Keratinocyte (primary cell): ENCODE data around the gene MEX3C. TPM values are rescaled to one million over a fixed set of nuclear protein-coding genes. Genes with fewer than 3 reads are reported as not detected.
A peak's percentile ranks its signal among the peaks of the same experiment; 100 is the strongest.

Experiments
- DNase-seq: peaks from one replicate; pipeline ENCODE4 v3.0.0-alpha.2; 2011; ENCODE audit warnings: low read depth, missing footprints, low spot score
- FAIRE-seq: peaks from 2 replicates; lab custom pipeline; 2011; peaks lifted over from hg19 to GRCh38; lab: Jason Lieb, UNC
- H2AFZ ChIP-seq: 2 replicates; pipeline ENCODE4 v1.6.0; 2012; ENCODE audit warnings: low read length, control low read depth, inconsistent platforms; ENCODE audit not compliant: control insufficient read depth
- H3K27ac ChIP-seq: 2 replicates; pipeline ENCODE4 v1.5.1; 2011; ENCODE audit warnings: low read length; ENCODE audit not compliant: control insufficient read depth, insufficient read depth
- H3K27me3 ChIP-seq: 3 replicates; pipeline ENCODE4 v1.6.0; 2011; ENCODE audit warnings: low read length; ENCODE audit not compliant: control insufficient read depth, insufficient read depth; ENCODE audit errors: extremely low read depth
- H3K36me3 ChIP-seq, 2 experiments: 2 replicates in 1 of 2; 3 replicates in 1 of 2; pipeline ENCODE4 v1.5.1; 2011; ENCODE audit warnings: low read length in 2 of 2, mild to moderate bottlenecking in 1 of 2; ENCODE audit not compliant: control insufficient read depth in 2 of 2, insufficient read depth in 2 of 2; ENCODE audit errors: extremely low read depth in 1 of 2
- H3K4me1 ChIP-seq: 3 replicates; pipeline ENCODE4 v1.5.1; 2011; ENCODE audit warnings: low read length; ENCODE audit not compliant: control insufficient read depth, insufficient read depth; ENCODE audit errors: extremely low read depth
- H3K4me2 ChIP-seq: 3 replicates; pipeline ENCODE4 v1.6.0; 2011; ENCODE audit warnings: low read depth, low read length; ENCODE audit not compliant: control insufficient read depth, insufficient read depth; ENCODE audit errors: extremely low read depth
- H3K4me3 ChIP-seq, 3 experiments: fragments of 200-600 bp in 1 of 3; sonication (generic) in 1 of 3; 2 replicates in 2 of 3; 3 replicates in 1 of 3; pipeline ENCODE4 v1.5.1; 2011 to 2016; ENCODE audit warnings: low read length in 3 of 3, mild to moderate bottlenecking in 3 of 3, control low read depth in 2 of 3, inconsistent platforms in 1 of 3, low read depth in 1 of 3, mixed read lengths in 1 of 3, mixed run types in 1 of 3, moderate library complexity in 1 of 3; ENCODE audit not compliant: control insufficient read depth in 2 of 3, insufficient read depth in 2 of 3; ENCODE audit errors: extremely low read depth in 1 of 3
- H3K79me2 ChIP-seq: 2 replicates; pipeline ENCODE4 v1.6.0; 2012; ENCODE audit warnings: low read length; ENCODE audit not compliant: control insufficient read depth, insufficient read depth
- H3K9ac ChIP-seq: 3 replicates; pipeline ENCODE4 v1.6.0; 2011; ENCODE audit warnings: low read length; ENCODE audit not compliant: control insufficient read depth, insufficient read depth; ENCODE audit errors: extremely low read depth
- H3K9me1 ChIP-seq: 3 replicates; pipeline ENCODE4 v1.6.0; 2011; ENCODE audit warnings: low read length; ENCODE audit not compliant: control insufficient read depth, insufficient read depth; ENCODE audit errors: extremely low read depth
- H3K9me3 ChIP-seq: 2 replicates; pipeline ENCODE4 v1.5.1; 2012; ENCODE audit warnings: low read depth, low read length; ENCODE audit not compliant: control insufficient read depth
- H4K20me1 ChIP-seq: 3 replicates; pipeline ENCODE4 v1.6.0; 2011; ENCODE audit warnings: low read length; ENCODE audit not compliant: control insufficient read depth, insufficient read depth; ENCODE audit errors: extremely low read depth
- CTCF ChIP-seq, 3 experiments: IDR thresholded peaks in 1 of 3; conservative IDR thresholded peaks in 1 of 3; optimal IDR thresholded peaks in 1 of 3; 2 replicates in 2 of 3; 3 replicates in 1 of 3; pipeline versions ENCODE3 to v1.5.1; 2011; ENCODE audit warnings: low read length in 3 of 3, mild to moderate bottlenecking in 3 of 3, moderate library complexity in 2 of 3, control low read depth in 1 of 3, inconsistent platforms in 1 of 3; ENCODE audit not compliant: insufficient read depth in 2 of 3; ENCODE audit errors: extremely low read depth in 1 of 3
- EZH2 ChIP-seq: IDR thresholded peaks from one replicate; pipeline ENCODE4 v1.6.1; 2012; ENCODE audit warnings: inconsistent platforms, mild to moderate bottlenecking, low read length, moderate library complexity
- dilution Hi-C: fragments of 300-500 bp; cut with MboI; formaldehyde crosslinking; loops from one replicate; pipeline ENCODE4 v1.7.0; 2020; ENCODE audit warnings: low sequenced_read_pairs; ENCODE audit not compliant: extremely low pct_ligation_motif_present
- polyA plus RNA-seq, 5 experiments: library from polyadenylated mRNA; depleted of rRNA in 3 of 5; stranded (reverse) in 3 of 5; stranded (forward) in 1 of 5; unstranded in 1 of 5; fragments of >200 nt; gene quantifications; 1 replicate in 1 of 5; 2 replicates in 3 of 5; 3 replicates in 1 of 5; pipeline versions ENCODE4 v1.2.1 to v1.2.3, GENCODE V29; 2011 to 2012; ENCODE audit warnings: missing spikeins in 2 of 5, low read depth in 1 of 5, low replicate concordance in 1 of 5

The MEX3C gene
- polyA plus RNA-seq, 1 donor (not counting 4 experiments of a cell fraction or from before 2014, with no cell fraction given), result 75.1 TPM

GRCh38 chr18:51134721-51135120, 62.8 kb downstream of the MEX3C start:
- peak overlapping the region; percentile 79 for H3K9ac ChIP-seq
- H2AFZ ChIP-seq, result peak overlapping the region; percentile 41
- dilution Hi-C loops, result no loop called here
- H3K4me1 ChIP-seq, result peaks cover 41% of the 10 kb centered on the region
- H3K4me2 ChIP-seq, result peak overlapping the region; percentile 84
- no peaks in the 10 kb centered on the region for H3K36me3 ChIP-seq
- no peaks in the 10 kb centered on the region for H4K20me1 ChIP-seq
- H3K27me3 ChIP-seq, result no peaks in the 10 kb centered on the region
- FAIRE-seq (peak; percentile 13), DNase-seq (no peak)
- peak overlapping the region; percentile 32 to 69 (median 33) for H3K4me3 ChIP-seq
- H3K79me2 ChIP-seq, result no peaks in the 10 kb centered on the region
- H3K9me3 ChIP-seq, result no peaks in the 10 kb centered on the region
- no peaks in the 10 kb centered on the region for H3K9me1 ChIP-seq
- TF ChIP-seq CTCF (optimal IDR thresholded peaks at IDR 0.05 in 1 of 3, IDR thresholded peaks at IDR 0.05 in 1 of 3, conservative IDR thresholded peaks at IDR 0.05 in 1 of 3; ENCODE audit: extremely low read depth in 1 of 3, insufficient read depth in 2 of 3, low read length in 3 of 3) (no peak), EZH2 (no peak)
- peak overlapping the region; percentile 92 for H3K27ac ChIP-seq

GRCh38 chr18:51133580-51134160, 63.8 kb downstream of the MEX3C start:
- no peaks in the 10 kb centered on the region for H4K20me1 ChIP-seq
- peak overlapping the region; percentile 39 for H3K27ac ChIP-seq
- H3K4me1 ChIP-seq, result peaks cover 41% of the 10 kb centered on the region
- peak overlapping the region in 1 of 3 experiments; percentile 56 for H3K4me3 ChIP-seq
- no peaks in the 10 kb centered on the region for H3K9me1 ChIP-seq
- H3K4me2 ChIP-seq, result peak overlapping the region; percentile 84
- DNase-seq (no peak), FAIRE-seq (no peak)
- no peak for TF ChIP-seq CTCF (optimal IDR thresholded peaks at IDR 0.05 in 1 of 3, IDR thresholded peaks at IDR 0.05 in 1 of 3, conservative IDR thresholded peaks at IDR 0.05 in 1 of 3; ENCODE audit: extremely low read depth in 1 of 3, insufficient read depth in 2 of 3, low read length in 3 of 3)
- no peak for TF ChIP-seq EZH2
- no peaks in the 10 kb centered on the region for H3K36me3 ChIP-seq
- H3K79me2 ChIP-seq, result no peaks in the 10 kb centered on the region
- H3K27me3 ChIP-seq, result no peaks in the 10 kb centered on the region
- dilution Hi-C loops, result no loop called here
- H2AFZ ChIP-seq, result no peak overlapping the region
- no peak overlapping the region for H3K9ac ChIP-seq
- no peaks in the 10 kb centered on the region for H3K9me3 ChIP-seq
